GM19240 (cell line): Measurements from ENCODE around the gene ALX4.
A peak's percentile ranks its signal among the peaks of the same experiment; 100 is the strongest.

ENCODE experiments used
- DNase-seq: peaks from one replicate; pipeline ENCODE4 v3.0.0; 2011; ENCODE audit warnings: low spot score; ENCODE audit not compliant: insufficient read length

The ALX4 gene

GRCh38 chr11:44301564-44302271, 8.2 kb downstream of the ALX4 start:
- DNase-seq, result no peak

GRCh38 chr11:44300844-44301563, 8.9 kb downstream of the ALX4 start:
- no peak for DNase-seq

- DNase-seq, result no peak
Measured at GRCh38 chr11:44298862-44299261, 11.1 kb downstream of the ALX4 start.

GRCh38 chr11:44290208-44290607, 19.7 kb downstream of the ALX4 start:
- DNase-seq, result no peak

GRCh38 chr11:44288133-44288526, 21.8 kb downstream of the ALX4 start:
- DNase-seq, result no peak

GRCh38 chr11:44286911-44287310, 23.0 kb downstream of the ALX4 start:
- no peak for DNase-seq

GRCh38 chr11:44286268-44286880, 23.6 kb downstream of the ALX4 start:
- DNase-seq, result peak; percentile 79

GRCh38 chr11:44285756-44286155, 24.2 kb downstream of the ALX4 start:
- DNase-seq, result no peak

GRCh38 chr11:44282620-44283019, 27.3 kb downstream of the ALX4 start:
- no peak for DNase-seq

GRCh38 chr11:44281151-44281550, 28.8 kb downstream of the ALX4 start:
- no peak for DNase-seq

- no peak for DNase-seq
Measured at GRCh38 chr11:44280257-44280656, 29.7 kb downstream of the ALX4 start.

- DNase-seq, result no peak
Measured at GRCh38 chr11:44279483-44279882, 30.5 kb downstream of the ALX4 start.

- no peak for DNase-seq
Measured at GRCh38 chr11:44277196-44278090, 32.5 kb downstream of the ALX4 start.

- no peak for DNase-seq
Measured at GRCh38 chr11:44275961-44276550, 33.9 kb downstream of the ALX4 start.

- no peak for DNase-seq
Measured at GRCh38 chr11:44275241-44275640, 34.7 kb downstream of the ALX4 start.

GRCh38 chr11:44274404-44274803, 35.5 kb downstream of the ALX4 start:
- DNase-seq, result no peak

- no peak for DNase-seq
Measured at GRCh38 chr11:44271286-44271685, 38.7 kb downstream of the ALX4 start.

- no peak for DNase-seq
Measured at GRCh38 chr11:44270403-44271273, 39.3 kb downstream of the ALX4 start.

- DNase-seq, result no peak
Measured at GRCh38 chr11:44269369-44270351, 40.3 kb downstream of the ALX4 start.
